Measurements from ENCODE around the gene FAM236C.
"Not testable (repeated sequence)": the region's sequence is repeated elsewhere in the genome, so short reads cannot be mapped to it uniquely, and the experiment has no call there.

FAM236C gene

GRCh38 chrX:72912315-72912714, at the start of gene FAM236C:
FAM236C (plus strand) TSS chrX:72912615; CDS start chrX:72912715, 100 bp downstream.
- not testable (repeated sequence) for H3K27me3 ChIP-seq (replicated peaks; ENCODE audit: control insufficient read depth, insufficient read depth, low read length); H3K4me1 ChIP-seq (ENCODE audit: control insufficient read depth, insufficient read depth, low read length); DNase-seq (ENCODE audit: low read depth); H3K36me3 ChIP-seq (ENCODE audit: control insufficient read depth, insufficient read depth, low read length, severe bottlenecking); H3K4me3 ChIP-seq (ENCODE audit: low read length); H3K9ac ChIP-seq (ENCODE audit: low read length); H3K9me3 ChIP-seq (ENCODE audit: control insufficient read depth, low read length)

- H3K9me3 ChIP-seq (ENCODE audit: control insufficient read depth, low read length); H3K9ac ChIP-seq (ENCODE audit: low read length); H3K4me1 ChIP-seq (ENCODE audit: control insufficient read depth, insufficient read depth, low read length); H3K36me3 ChIP-seq (ENCODE audit: control insufficient read depth, insufficient read depth, low read length, severe bottlenecking); DNase-seq (ENCODE audit: low read depth); H3K27me3 ChIP-seq (replicated peaks; ENCODE audit: control insufficient read depth, insufficient read depth, low read length); H3K4me3 ChIP-seq (ENCODE audit: low read length): not testable (repeated sequence)
Measured at GRCh38 chrX:72882898-72883297, 29.5 kb upstream of the FAM236C start.

- not testable (repeated sequence) for H3K36me3 ChIP-seq (ENCODE audit: control insufficient read depth, insufficient read depth, low read length, severe bottlenecking); H3K4me1 ChIP-seq (ENCODE audit: control insufficient read depth, insufficient read depth, low read length); H3K27me3 ChIP-seq (replicated peaks; ENCODE audit: control insufficient read depth, insufficient read depth, low read length); H3K9ac ChIP-seq (ENCODE audit: low read length); H3K4me3 ChIP-seq (ENCODE audit: low read length); DNase-seq (ENCODE audit: low read depth); H3K9me3 ChIP-seq (ENCODE audit: control insufficient read depth, low read length)
Measured at GRCh38 chrX:72889740-72890139, 22.7 kb upstream of the FAM236C start.

GRCh38 chrX:72916096-72916495, 3.7 kb downstream of the FAM236C start:
- not testable (repeated sequence) for H3K27me3 ChIP-seq (replicated peaks; ENCODE audit: control insufficient read depth, insufficient read depth, low read length); H3K9me3 ChIP-seq (ENCODE audit: control insufficient read depth, low read length); H3K36me3 ChIP-seq (ENCODE audit: control insufficient read depth, insufficient read depth, low read length, severe bottlenecking); H3K4me1 ChIP-seq (ENCODE audit: control insufficient read depth, insufficient read depth, low read length); DNase-seq (ENCODE audit: low read depth); H3K4me3 ChIP-seq (ENCODE audit: low read length); H3K9ac ChIP-seq (ENCODE audit: low read length)

- not testable (repeated sequence) for H3K9me3 ChIP-seq (ENCODE audit: control insufficient read depth, low read length); H3K9ac ChIP-seq (ENCODE audit: low read length); DNase-seq (ENCODE audit: low read depth); H3K4me1 ChIP-seq (ENCODE audit: control insufficient read depth, insufficient read depth, low read length); H3K36me3 ChIP-seq (ENCODE audit: control insufficient read depth, insufficient read depth, low read length, severe bottlenecking); H3K27me3 ChIP-seq (replicated peaks; ENCODE audit: control insufficient read depth, insufficient read depth, low read length); H3K4me3 ChIP-seq (ENCODE audit: low read length)
Measured at GRCh38 chrX:72932283-72932682, 19.9 kb downstream of the FAM236C start.

- not testable (repeated sequence) for H3K9ac ChIP-seq (ENCODE audit: low read length); H3K27me3 ChIP-seq (replicated peaks; ENCODE audit: control insufficient read depth, insufficient read depth, low read length); H3K4me3 ChIP-seq (ENCODE audit: low read length); H3K36me3 ChIP-seq (ENCODE audit: control insufficient read depth, insufficient read depth, low read length, severe bottlenecking); DNase-seq (ENCODE audit: low read depth); H3K4me1 ChIP-seq (ENCODE audit: control insufficient read depth, insufficient read depth, low read length); H3K9me3 ChIP-seq (ENCODE audit: control insufficient read depth, low read length)
Measured at GRCh38 chrX:72936455-72936854, 24.0 kb downstream of the FAM236C start.

GRCh38 chrX:72936882-72937455, 24.6 kb downstream of the FAM236C start:
- not testable (repeated sequence) for H3K4me1 ChIP-seq (ENCODE audit: control insufficient read depth, insufficient read depth, low read length); H3K9me3 ChIP-seq (ENCODE audit: control insufficient read depth, low read length); H3K9ac ChIP-seq (ENCODE audit: low read length); H3K27me3 ChIP-seq (replicated peaks; ENCODE audit: control insufficient read depth, insufficient read depth, low read length); DNase-seq (ENCODE audit: low read depth); H3K36me3 ChIP-seq (ENCODE audit: control insufficient read depth, insufficient read depth, low read length, severe bottlenecking); H3K4me3 ChIP-seq (ENCODE audit: low read length)

- H3K4me1 ChIP-seq (ENCODE audit: control insufficient read depth, insufficient read depth, low read length); H3K9ac ChIP-seq (ENCODE audit: low read length); H3K27me3 ChIP-seq (replicated peaks; ENCODE audit: control insufficient read depth, insufficient read depth, low read length); H3K36me3 ChIP-seq (ENCODE audit: control insufficient read depth, insufficient read depth, low read length, severe bottlenecking); H3K9me3 ChIP-seq (ENCODE audit: control insufficient read depth, low read length); DNase-seq (ENCODE audit: low read depth); H3K4me3 ChIP-seq (ENCODE audit: low read length): not testable (repeated sequence)
Measured at GRCh38 chrX:72937906-72938305, 25.5 kb downstream of the FAM236C start, which contains the start of gene FAM236A. FAM236A (plus strand) TSS chrX:72938206; CDS start chrX:72938263, 57 bp downstream.

GRCh38 chrX:72942272-72942671, 29.9 kb downstream of the FAM236C start:
- H3K9me3 ChIP-seq (ENCODE audit: control insufficient read depth, low read length); H3K36me3 ChIP-seq (ENCODE audit: control insufficient read depth, insufficient read depth, low read length, severe bottlenecking); H3K9ac ChIP-seq (ENCODE audit: low read length); H3K4me1 ChIP-seq (ENCODE audit: control insufficient read depth, insufficient read depth, low read length); H3K4me3 ChIP-seq (ENCODE audit: low read length); H3K27me3 ChIP-seq (replicated peaks; ENCODE audit: control insufficient read depth, insufficient read depth, low read length); DNase-seq (ENCODE audit: low read depth): not testable (repeated sequence)

- not testable (repeated sequence) for DNase-seq (ENCODE audit: low read depth); H3K27me3 ChIP-seq (replicated peaks; ENCODE audit: control insufficient read depth, insufficient read depth, low read length); H3K9me3 ChIP-seq (ENCODE audit: control insufficient read depth, low read length); H3K4me3 ChIP-seq (ENCODE audit: low read length); H3K4me1 ChIP-seq (ENCODE audit: control insufficient read depth, insufficient read depth, low read length); H3K9ac ChIP-seq (ENCODE audit: low read length); H3K36me3 ChIP-seq (ENCODE audit: control insufficient read depth, insufficient read depth, low read length, severe bottlenecking)
Measured at GRCh38 chrX:72943035-72943818, 30.8 kb downstream of the FAM236C start.

- H3K9me3 ChIP-seq (ENCODE audit: control insufficient read depth, low read length); DNase-seq (ENCODE audit: low read depth); H3K9ac ChIP-seq (ENCODE audit: low read length); H3K27me3 ChIP-seq (replicated peaks; ENCODE audit: control insufficient read depth, insufficient read depth, low read length); H3K36me3 ChIP-seq (ENCODE audit: control insufficient read depth, insufficient read depth, low read length, severe bottlenecking); H3K4me3 ChIP-seq (ENCODE audit: low read length); H3K4me1 ChIP-seq (ENCODE audit: control insufficient read depth, insufficient read depth, low read length): not testable (repeated sequence)
Measured at GRCh38 chrX:72943819-72944169, 31.4 kb downstream of the FAM236C start, which contains the start of gene DMRTC1. DMRTC1 (minus strand) TSS chrX:72943837; CDS start chrX:72875694, 68,143 bp downstream.

- not testable (repeated sequence) for H3K27me3 ChIP-seq (replicated peaks; ENCODE audit: control insufficient read depth, insufficient read depth, low read length)
Measured at GRCh38 chrX:72959971-72960370, 47.6 kb downstream of the FAM236C start.

More at GRCh38 chrX:72959971-72960370, 47.6 kb downstream of the FAM236C start:
- H3K4me1 ChIP-seq (ENCODE audit: control insufficient read depth, insufficient read depth, low read length); H3K9me3 ChIP-seq (ENCODE audit: control insufficient read depth, low read length); H3K36me3 ChIP-seq (ENCODE audit: control insufficient read depth, insufficient read depth, low read length, severe bottlenecking); DNase-seq (ENCODE audit: low read depth); H3K4me3 ChIP-seq (ENCODE audit: low read length); H3K9ac ChIP-seq (ENCODE audit: low read length): not testable (repeated sequence)

Data from adipocyte (in vitro differentiated cells).